Keratinocyte (primary cell): ENCODE data around the gene RTP1. TPM values are rescaled to one million over a fixed set of nuclear protein-coding genes. Genes with fewer than 3 reads are reported as not detected.
"Not testable (repeated sequence)": the region's sequence is repeated elsewhere in the genome, so short reads cannot be mapped to it uniquely, and the experiment has no call there.

Source experiments
- DNase-seq: peaks from one replicate; pipeline ENCODE4 v3.0.0-alpha.2; 2011; ENCODE audit warnings: low read depth, missing footprints, low spot score
- FAIRE-seq: peaks from 2 replicates; lab custom pipeline; 2011; peaks lifted over from hg19 to GRCh38; lab: Jason Lieb, UNC
- H2AFZ ChIP-seq: 2 replicates; pipeline ENCODE4 v1.6.0; 2012; ENCODE audit warnings: low read length, control low read depth, inconsistent platforms; ENCODE audit not compliant: control insufficient read depth
- H3K27ac ChIP-seq: 2 replicates; pipeline ENCODE4 v1.5.1; 2011; ENCODE audit warnings: low read length; ENCODE audit not compliant: control insufficient read depth, insufficient read depth
- H3K27me3 ChIP-seq: 3 replicates; pipeline ENCODE4 v1.6.0; 2011; ENCODE audit warnings: low read length; ENCODE audit not compliant: control insufficient read depth, insufficient read depth; ENCODE audit errors: extremely low read depth
- H3K36me3 ChIP-seq, 2 experiments: 2 replicates in 1 of 2; 3 replicates in 1 of 2; pipeline ENCODE4 v1.5.1; 2011; ENCODE audit warnings: low read length in 2 of 2, mild to moderate bottlenecking in 1 of 2; ENCODE audit not compliant: control insufficient read depth in 2 of 2, insufficient read depth in 2 of 2; ENCODE audit errors: extremely low read depth in 1 of 2
- H3K4me1 ChIP-seq: 3 replicates; pipeline ENCODE4 v1.5.1; 2011; ENCODE audit warnings: low read length; ENCODE audit not compliant: control insufficient read depth, insufficient read depth; ENCODE audit errors: extremely low read depth
- H3K4me2 ChIP-seq: 3 replicates; pipeline ENCODE4 v1.6.0; 2011; ENCODE audit warnings: low read depth, low read length; ENCODE audit not compliant: control insufficient read depth, insufficient read depth; ENCODE audit errors: extremely low read depth
- H3K4me3 ChIP-seq, 3 experiments: fragments of 200-600 bp in 1 of 3; sonication (generic) in 1 of 3; 2 replicates in 2 of 3; 3 replicates in 1 of 3; pipeline ENCODE4 v1.5.1; 2011 to 2016; ENCODE audit warnings: low read length in 3 of 3, mild to moderate bottlenecking in 3 of 3, control low read depth in 2 of 3, inconsistent platforms in 1 of 3, low read depth in 1 of 3, mixed read lengths in 1 of 3, mixed run types in 1 of 3, moderate library complexity in 1 of 3; ENCODE audit not compliant: control insufficient read depth in 2 of 3, insufficient read depth in 2 of 3; ENCODE audit errors: extremely low read depth in 1 of 3
- H3K79me2 ChIP-seq: 2 replicates; pipeline ENCODE4 v1.6.0; 2012; ENCODE audit warnings: low read length; ENCODE audit not compliant: control insufficient read depth, insufficient read depth
- H3K9ac ChIP-seq: 3 replicates; pipeline ENCODE4 v1.6.0; 2011; ENCODE audit warnings: low read length; ENCODE audit not compliant: control insufficient read depth, insufficient read depth; ENCODE audit errors: extremely low read depth
- H3K9me1 ChIP-seq: 3 replicates; pipeline ENCODE4 v1.6.0; 2011; ENCODE audit warnings: low read length; ENCODE audit not compliant: control insufficient read depth, insufficient read depth; ENCODE audit errors: extremely low read depth
- H3K9me3 ChIP-seq: 2 replicates; pipeline ENCODE4 v1.5.1; 2012; ENCODE audit warnings: low read depth, low read length; ENCODE audit not compliant: control insufficient read depth
- H4K20me1 ChIP-seq: 3 replicates; pipeline ENCODE4 v1.6.0; 2011; ENCODE audit warnings: low read length; ENCODE audit not compliant: control insufficient read depth, insufficient read depth; ENCODE audit errors: extremely low read depth
- CTCF ChIP-seq, 3 experiments: IDR thresholded peaks in 1 of 3; conservative IDR thresholded peaks in 1 of 3; optimal IDR thresholded peaks in 1 of 3; 2 replicates in 2 of 3; 3 replicates in 1 of 3; pipeline versions ENCODE3 to v1.5.1; 2011; ENCODE audit warnings: low read length in 3 of 3, mild to moderate bottlenecking in 3 of 3, moderate library complexity in 2 of 3, control low read depth in 1 of 3, inconsistent platforms in 1 of 3; ENCODE audit not compliant: insufficient read depth in 2 of 3; ENCODE audit errors: extremely low read depth in 1 of 3
- EZH2 ChIP-seq: IDR thresholded peaks from one replicate; pipeline ENCODE4 v1.6.1; 2012; ENCODE audit warnings: inconsistent platforms, mild to moderate bottlenecking, low read length, moderate library complexity
- dilution Hi-C: fragments of 300-500 bp; cut with MboI; formaldehyde crosslinking; loops from one replicate; pipeline ENCODE4 v1.7.0; 2020; ENCODE audit warnings: low sequenced_read_pairs; ENCODE audit not compliant: extremely low pct_ligation_motif_present
- polyA plus RNA-seq, 5 experiments: library from polyadenylated mRNA; depleted of rRNA in 3 of 5; stranded (reverse) in 3 of 5; stranded (forward) in 1 of 5; unstranded in 1 of 5; fragments of >200 nt; gene quantifications; 1 replicate in 1 of 5; 2 replicates in 3 of 5; 3 replicates in 1 of 5; pipeline versions ENCODE4 v1.2.1 to v1.2.3, GENCODE V29; 2011 to 2012; ENCODE audit warnings: missing spikeins in 2 of 5, low read depth in 1 of 5, low replicate concordance in 1 of 5

RTP1 gene
- polyA plus RNA-seq, 1 donor (not counting 4 experiments of a cell fraction or from before 2014, with no cell fraction given) = not detected

GRCh38 chr3:187196573-187197334, 532 bp upstream of the RTP1 start:
- no peak overlapping the region for H3K9ac ChIP-seq
- no peak overlapping the region for H2AFZ ChIP-seq
- H3K9me3 ChIP-seq = no peaks in the 10 kb centered on the region
- DNase-seq (peak; percentile 49), FAIRE-seq (peak; percentile 81)
- H3K4me3 ChIP-seq = no peak overlapping the region
- H3K79me2 ChIP-seq = no peaks in the 10 kb centered on the region
- peaks cover 4% of the 10 kb centered on the region for H3K4me1 ChIP-seq
- H3K27me3 ChIP-seq = peaks cover 5% of the 10 kb centered on the region
- peak overlapping the region; percentile 16 for H3K4me2 ChIP-seq
- H3K9me1 ChIP-seq = no peaks in the 10 kb centered on the region
- TF ChIP-seq CTCF (optimal IDR thresholded peaks at IDR 0.05 in 1 of 3, IDR thresholded peaks at IDR 0.05 in 1 of 3, conservative IDR thresholded peaks at IDR 0.05 in 1 of 3; ENCODE audit: extremely low read depth in 1 of 3, insufficient read depth in 2 of 3, low read length in 3 of 3) (peak in 2 of 3 experiments; percentile 27 to 35), EZH2 (no peak)
- no peaks in the 10 kb centered on the region for H3K36me3 ChIP-seq
- dilution Hi-C loops = no loop called here
- H4K20me1 ChIP-seq = no peaks in the 10 kb centered on the region
- H3K27ac ChIP-seq = no peak overlapping the region

DNA sequence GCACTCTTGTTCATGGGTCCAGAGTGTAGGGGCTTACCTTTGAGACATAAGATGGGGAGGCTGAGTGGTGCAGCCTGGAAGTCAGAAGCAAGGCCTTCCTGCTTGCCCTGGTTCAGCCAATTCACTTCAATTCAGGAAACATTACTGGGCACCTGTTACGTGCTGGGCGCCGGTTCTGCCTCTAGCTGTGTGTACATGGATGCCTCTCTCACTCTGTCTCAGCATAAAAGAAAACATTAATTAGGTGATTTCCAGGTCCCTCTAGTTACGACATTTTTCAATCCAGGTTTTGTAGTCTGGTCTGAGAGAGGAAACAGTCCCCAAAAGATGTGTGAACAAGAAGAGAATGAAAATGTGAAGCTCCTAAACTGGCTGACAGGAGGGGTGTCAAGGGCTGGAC, 1.2 kb downstream of the RTP1 start:
- Histone ChIP-seq H3K9me3 (no peaks in the 10 kb centered on the region), H3K27ac (no peak overlapping the region), H3K79me2 (no peaks in the 10 kb centered on the region), H3K9ac (no peak overlapping the region), H4K20me1 (no peaks in the 10 kb centered on the region), H3K4me2 (no peak overlapping the region), H2AFZ (no peak overlapping the region), H3K9me1 (no peaks in the 10 kb centered on the region), H3K27me3 (peaks cover 5% of the 10 kb centered on the region), H3K4me1 (peaks cover 4% of the 10 kb centered on the region), H3K36me3 (no peaks in the 10 kb centered on the region), H3K4me3 (no peak overlapping the region)
- DNase-seq (no peak), FAIRE-seq (no peak)
- TF ChIP-seq EZH2 (no peak), CTCF (optimal IDR thresholded peaks at IDR 0.05 in 1 of 3, IDR thresholded peaks at IDR 0.05 in 1 of 3, conservative IDR thresholded peaks at IDR 0.05 in 1 of 3; ENCODE audit: extremely low read depth in 1 of 3, insufficient read depth in 2 of 3, low read length in 3 of 3) (no peak)
- dilution Hi-C loops = no loop called here

DNA sequence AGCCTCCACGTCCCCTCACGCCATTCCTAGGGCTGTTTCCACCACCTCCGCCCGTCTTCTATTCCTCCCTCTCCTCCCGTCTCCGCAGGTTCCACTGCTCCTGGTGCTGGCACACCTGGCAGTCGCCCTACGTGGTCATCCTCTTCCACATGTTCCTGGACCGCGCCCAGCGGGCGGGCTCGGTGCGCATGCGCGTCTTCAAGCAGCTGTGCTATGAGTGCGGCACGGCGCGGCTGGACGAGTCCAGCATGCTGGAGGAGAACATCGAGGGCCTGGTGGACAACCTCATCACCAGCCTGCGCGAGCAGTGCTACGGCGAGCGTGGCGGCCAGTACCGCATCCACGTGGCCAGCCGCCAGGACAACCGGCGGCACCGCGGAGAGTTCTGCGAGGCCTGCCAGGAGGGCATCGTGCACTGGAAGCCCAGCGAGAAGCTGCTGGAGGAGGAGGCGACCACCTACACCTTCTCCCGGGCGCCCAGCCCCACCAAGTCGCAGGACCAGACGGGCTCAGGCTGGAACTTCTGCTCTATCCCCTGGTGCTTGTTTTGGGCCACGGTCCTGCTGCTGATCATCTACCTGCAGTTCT, 2.3 kb downstream of the RTP1 start:
- H3K4me2 ChIP-seq, H3K79me2 ChIP-seq, H3K9ac ChIP-seq, H3K9me3 ChIP-seq, DNase-seq, H4K20me1 ChIP-seq, H2AFZ ChIP-seq, FAIRE-seq, H3K27me3 ChIP-seq, H3K9me1 ChIP-seq, H3K27ac ChIP-seq, dilution Hi-C loops, H3K36me3 ChIP-seq, H3K4me3 ChIP-seq, H3K4me1 ChIP-seq: not testable (repeated sequence)
